ENCODE data around the gene RRH.
"Not testable (repeated sequence)": the region's sequence is repeated elsewhere in the genome, so short reads cannot be mapped to it uniquely, and the experiment has no call there.

The RRH gene, protein sequence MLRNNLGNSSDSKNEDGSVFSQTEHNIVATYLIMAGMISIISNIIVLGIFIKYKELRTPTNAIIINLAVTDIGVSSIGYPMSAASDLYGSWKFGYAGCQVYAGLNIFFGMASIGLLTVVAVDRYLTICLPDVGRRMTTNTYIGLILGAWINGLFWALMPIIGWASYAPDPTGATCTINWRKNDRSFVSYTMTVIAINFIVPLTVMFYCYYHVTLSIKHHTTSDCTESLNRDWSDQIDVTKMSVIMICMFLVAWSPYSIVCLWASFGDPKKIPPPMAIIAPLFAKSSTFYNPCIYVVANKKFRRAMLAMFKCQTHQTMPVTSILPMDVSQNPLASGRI

DNA sequence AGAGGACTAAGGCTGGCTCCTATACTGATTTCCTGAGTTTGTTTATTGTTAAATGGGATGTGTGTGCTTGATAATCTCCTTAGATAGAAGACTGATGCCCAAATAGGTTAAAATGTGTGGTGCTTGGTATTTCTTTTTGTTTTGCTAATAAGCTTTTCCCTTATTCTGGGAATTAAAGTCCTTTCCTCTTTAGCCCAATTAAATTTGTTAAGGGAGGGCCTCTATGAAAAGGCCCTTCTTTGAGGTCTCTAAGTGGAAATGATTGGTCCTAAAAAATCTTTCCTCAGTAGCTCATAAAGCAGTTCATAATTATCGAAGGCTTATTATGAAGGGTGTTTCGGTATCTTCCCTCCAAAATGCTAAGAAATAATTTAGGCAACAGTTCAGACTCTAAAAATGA is at the start of gene RRH:
Gene RRH (plus strand): TSS at position 301 of the 400 bp plus-strand sequence. CDS start 56 bp downstream, at position 357.
- no peak for DNase-seq

DNA sequence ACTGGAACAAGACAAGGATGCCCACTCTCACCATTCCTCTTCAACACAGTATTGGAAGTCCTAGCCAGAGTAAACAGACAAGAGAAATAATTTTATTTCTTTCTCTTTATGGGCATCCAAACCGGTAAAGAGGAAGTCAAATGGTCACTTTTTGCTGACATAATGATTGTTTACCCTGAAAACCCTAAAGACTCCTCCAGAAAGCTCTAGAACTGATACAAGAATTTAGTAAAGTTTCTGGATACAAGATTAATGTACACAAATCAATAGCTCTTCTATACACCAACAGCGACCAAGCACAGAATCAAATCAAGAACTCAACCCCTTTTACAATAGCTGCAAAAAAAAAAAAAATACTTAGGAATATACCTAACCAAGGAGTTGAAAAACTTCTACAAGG is 45.7 kb upstream of the RRH start:
- not testable (repeated sequence) for DNase-seq

DNA sequence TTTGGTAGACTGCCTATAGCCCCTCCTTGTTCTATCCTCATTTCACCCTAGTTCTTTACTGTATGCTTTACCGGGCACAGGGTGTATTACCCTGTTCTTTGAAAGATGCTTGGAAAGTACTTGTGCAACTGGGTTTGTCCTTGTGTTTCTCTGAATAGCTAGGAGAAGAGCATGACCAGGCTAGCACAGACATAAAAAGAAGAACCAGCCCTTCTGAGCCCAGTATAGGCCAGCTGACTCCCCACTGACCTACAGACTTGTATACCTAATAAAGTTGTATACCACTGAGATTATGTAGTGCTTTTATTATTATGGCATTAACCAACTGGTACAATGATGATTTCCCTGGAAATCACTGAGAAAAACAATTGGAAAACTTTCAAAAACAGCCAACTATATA is 40.9 kb upstream of the RRH start:
- DNase-seq: no peak

DNA sequence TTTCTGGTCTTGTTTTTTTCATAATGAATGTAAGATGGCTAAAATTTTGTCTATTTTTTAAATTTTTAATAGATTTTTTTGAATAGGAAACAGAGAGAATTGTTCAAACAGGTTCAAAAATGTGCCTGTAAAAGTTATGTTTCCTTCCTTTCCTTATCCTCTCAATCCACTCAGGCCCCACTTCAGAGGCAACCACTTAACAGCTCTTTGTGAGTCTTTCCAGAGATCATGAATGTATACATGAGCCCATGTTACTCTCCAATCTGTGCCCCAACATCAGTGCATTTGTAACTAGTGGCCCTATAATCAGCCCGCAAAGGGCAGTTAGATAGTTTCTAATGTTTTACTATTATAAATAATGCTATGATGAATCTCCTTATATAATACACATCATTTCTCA is 40.0 kb upstream of the RRH start:
- DNase-seq: no peak

DNA sequence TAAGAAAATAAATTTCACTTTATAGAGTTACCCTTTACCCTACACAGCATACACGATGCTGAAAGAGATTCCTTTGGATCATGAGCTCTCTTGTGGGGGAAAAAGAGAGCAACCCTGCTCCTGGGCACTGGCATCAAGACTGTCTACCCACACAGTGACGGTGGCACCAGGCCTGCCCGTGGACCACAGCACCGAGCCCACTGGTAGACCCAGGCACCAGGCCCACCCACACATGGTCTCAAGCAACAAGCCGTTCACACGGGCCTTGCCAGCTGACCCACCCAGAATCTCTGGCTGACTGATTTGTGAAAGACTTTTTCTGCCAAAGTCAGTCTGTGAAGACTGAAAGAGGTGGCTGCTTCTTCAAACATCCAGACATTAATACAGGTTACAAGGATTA is 32.7 kb upstream of the RRH start:
- no peak for DNase-seq

DNA sequence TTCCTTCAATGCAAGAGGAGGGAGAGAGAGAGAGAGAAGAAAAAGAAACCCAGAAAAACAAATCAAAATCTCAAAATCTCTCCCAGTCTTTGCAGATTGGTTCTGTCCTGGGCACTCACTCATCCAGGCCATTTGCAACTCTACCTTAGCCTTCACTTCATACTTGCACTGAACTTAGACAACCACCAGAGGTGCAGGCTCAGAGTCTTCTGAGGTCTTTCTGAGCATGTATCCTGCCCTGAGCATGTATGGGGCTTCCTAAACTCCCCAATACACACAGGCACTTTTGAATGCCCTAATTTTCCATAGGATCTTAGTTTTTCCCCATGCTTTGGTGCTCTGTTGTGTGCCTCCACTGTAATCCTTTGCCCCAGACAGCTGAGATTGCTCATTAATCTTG is 28.9 kb upstream of the RRH start:
- no peak for DNase-seq

DNA sequence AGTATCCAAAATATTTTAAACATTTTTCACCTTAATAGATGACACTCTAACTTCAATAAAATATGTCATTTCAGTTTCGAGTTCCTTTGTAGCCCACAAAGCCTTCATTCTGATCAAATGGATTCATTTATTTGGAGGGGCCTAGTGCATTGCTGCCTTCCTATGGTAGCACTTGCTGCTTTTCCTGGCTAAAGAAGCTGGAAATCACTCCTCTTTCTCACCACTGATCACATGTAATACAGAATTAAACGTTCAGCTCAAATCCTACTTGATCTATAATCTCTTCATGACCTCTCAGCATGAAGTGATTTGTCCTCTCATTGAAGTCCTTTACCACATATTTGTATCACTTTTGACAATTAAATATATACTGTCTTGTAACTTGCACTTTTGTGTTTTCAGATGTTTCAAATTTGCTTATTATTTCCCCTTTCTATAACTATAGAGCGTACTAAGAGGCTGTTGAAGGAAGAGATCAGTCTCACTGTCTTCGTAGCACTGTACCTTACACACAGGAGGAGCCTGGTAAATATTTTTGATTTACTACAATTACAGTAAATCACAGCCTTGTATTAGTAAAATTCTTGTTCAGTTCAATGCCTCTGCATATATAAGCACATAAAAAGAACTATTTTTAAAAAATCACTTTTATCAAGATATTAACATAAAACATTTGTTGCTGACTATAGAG is 26.5 kb upstream of the RRH start:
- no peak for DNase-seq

DNA sequence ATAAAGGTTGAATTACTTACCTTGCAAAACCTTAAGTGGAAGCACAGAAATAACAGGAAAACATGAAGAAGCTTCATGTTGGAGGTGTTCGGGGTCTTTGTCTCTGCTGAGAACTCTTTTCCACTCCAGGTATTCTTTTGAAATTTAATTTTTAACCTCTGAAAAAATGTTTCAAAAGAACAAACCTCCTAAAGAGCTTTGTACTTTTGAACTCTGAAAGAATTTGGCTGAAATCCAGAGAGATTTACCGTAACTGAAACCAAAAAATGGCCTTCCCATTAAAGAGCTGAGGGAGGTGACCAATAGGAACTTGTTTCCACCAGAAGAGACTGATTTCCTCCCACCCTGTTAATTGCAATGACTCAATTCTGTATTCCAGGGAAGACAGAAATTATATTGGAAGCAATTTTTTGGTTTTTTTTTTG is 25.9 kb upstream of the RRH start, which contains the start of gene CFI:
Gene CFI (minus strand): TSS at position 105 of the 425 bp plus-strand sequence. CDS start 28 bp downstream, at position 77.
- no peak for DNase-seq

DNA sequence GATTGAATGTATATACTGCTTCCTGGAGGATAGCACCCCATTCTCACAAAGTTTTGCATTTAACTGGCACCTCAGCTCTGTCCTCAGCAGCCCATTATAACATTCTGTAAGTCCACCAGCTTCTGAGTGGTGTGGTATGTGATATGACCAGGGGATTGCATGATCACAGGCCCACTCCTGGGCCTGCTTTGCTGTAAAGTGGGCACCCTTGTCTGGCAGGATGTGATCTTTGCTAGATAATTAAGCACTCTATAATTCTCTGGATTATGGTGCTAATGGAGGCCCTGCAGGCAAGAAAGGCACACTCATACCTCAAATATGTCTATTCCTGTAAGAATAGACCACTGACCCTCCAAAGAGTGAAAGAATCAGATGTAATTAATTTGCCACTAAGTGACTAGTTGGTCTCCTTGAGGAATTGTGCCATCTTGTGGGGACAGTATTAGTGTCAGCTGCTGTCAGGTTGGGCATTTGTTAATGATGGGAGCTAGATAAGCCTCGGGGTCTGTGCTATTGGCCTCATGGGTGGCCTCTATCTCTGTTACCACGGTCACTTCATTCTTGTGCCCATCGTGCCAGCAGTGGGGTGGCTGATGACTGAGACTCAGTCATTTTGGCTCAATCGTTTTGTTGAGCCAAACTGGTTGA is 23.7 kb upstream of the RRH start:
- DNase-seq: no peak

DNA sequence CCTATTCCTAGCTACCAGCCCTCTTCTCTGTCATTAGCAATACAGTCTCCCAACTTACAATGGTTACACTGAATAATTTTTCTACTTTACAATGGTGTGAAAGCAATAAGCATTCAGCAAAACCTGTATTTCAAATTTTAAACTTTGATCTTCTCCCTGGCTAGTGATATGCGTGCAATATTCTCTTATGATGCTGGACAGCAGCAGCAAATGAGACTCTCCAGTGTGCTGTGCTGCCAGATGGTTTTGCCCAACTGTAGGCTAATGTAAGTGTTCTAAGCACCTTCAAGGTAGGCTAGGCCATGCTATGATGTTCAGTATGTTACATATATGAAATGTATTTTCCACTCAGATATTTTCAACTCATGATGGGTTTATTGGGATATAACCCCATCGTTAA is 18.1 kb upstream of the RRH start:
- no peak for DNase-seq

DNA sequence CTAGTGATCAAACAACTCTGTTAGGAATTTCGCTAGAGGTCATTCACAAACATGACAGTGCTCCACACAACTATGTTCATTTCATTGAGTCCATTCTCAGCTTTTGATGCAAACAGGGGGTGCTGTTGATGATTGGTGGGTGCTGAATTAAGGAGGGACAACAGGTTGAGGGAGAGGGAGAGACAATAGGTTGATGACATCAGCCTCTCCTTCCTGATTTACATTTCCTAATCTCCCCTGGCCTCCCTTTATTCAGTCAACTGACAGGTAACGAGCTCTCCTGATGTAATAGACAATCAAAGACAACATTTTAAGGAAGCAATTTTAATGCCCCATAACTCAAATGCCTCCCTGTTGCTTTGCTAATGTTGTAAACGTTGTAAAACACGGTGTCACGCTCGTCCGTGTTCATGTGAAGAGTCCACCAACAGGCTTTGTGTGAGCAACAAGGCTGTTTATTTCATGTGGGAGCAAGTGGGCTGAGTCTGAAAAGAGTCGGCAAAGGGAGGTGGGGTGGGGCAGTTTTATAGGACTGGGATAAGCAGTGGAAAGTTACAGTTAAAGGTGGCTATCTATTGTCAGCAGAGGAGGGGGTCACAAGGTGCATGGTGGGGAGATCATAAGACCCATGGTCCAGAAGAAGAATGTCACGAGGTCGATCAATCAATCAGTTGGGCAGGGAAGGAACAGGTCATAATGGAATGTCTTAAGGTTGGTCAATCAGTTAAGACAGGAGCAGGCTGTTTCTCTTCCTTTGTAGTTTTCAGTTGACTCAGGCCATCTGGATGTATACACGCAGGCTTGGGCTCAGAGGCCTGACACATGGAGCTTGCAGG is 17.0 kb upstream of the RRH start:
- DNase-seq: no peak

DNA sequence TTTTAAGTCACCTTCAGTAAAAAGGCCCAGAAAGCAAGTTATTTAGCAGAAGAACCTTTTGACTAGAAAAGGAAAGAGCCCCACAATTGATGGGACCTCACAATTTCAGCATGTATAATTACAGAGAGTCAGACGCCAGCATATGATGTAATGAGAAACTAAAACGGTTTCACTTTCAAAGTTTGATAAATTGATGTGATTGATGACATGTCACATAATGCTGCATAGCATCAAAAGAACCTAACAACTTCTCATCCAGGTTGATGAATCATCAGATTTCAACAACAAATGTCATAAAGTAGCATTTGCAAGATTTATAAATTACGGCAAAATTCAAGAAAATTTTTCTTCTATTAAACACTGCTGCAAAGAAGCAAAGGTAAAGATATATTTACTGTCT is 16.1 kb upstream of the RRH start:
- DNase-seq: no peak

DNA sequence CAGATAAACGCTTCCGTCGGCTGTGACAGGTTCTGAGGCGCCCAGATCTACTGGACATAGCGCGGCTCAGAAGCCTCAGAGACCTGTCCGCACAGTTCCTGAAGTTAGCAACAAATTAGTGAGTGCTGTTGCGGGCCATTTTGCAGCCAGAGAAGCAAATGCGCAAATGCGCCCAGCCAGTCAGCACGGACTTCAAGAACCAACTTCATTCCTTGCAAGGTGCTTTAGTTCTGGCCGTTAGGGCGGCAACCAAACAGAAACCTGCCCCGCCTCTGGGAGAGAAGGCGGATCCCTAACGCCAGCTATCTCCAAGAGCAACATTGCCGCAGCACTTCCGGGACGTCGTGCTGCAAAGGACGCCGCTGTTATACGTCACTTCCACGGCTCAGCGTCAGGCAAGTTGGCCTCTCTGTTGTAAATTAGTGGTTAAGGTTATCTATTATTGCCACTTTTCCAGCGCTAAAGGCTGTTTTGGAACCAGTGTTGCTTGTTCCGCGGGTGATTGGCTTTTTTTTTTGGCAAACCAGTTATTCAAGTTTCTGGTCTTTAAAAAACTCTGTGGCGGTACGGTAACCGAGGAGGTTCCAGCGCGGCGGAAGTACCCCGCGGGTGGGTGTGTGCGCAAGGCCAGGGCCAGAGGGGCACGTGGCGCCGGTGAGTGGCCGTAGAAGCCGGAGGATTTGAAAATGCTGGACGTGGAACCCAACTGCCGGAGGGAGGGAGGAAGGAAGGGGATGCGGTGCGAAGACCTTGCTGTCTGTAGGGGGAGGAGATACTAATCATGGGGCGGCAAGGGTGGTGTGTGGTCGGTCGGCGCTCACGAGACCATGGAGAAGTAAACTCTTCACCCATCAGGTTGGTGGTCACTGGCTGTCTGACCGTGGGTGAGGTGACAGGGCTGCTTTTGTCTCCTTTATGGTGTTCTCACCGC is 12.4 kb upstream of the RRH start, which contains the start of gene GAR1:
Gene GAR1 (plus strand): TSS at position 612 of the 931 bp plus-strand sequence. CDS start 403 bp downstream, outside the sequence.
- peak; percentile 58 to 75 (median 60) for DNase-seq

DNA sequence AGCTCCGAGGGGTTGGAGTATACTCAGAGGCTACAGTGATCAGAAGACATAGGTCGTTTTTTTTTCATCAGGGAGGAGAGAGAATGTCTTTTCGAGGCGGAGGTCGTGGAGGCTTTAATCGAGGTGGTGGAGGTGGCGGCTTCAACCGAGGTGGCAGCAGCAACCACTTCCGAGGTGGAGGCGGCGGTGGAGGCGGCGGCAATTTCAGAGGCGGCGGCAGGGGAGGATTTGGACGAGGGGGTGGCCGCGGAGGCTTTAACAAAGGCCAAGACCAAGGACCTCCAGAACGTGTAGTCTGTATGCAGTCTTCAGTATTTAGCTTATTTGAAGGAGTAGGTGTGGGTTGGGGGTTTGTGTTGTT is 11.7 kb upstream of the RRH start:
- peak; percentile 4 to 23 (median 10) for DNase-seq

DNA sequence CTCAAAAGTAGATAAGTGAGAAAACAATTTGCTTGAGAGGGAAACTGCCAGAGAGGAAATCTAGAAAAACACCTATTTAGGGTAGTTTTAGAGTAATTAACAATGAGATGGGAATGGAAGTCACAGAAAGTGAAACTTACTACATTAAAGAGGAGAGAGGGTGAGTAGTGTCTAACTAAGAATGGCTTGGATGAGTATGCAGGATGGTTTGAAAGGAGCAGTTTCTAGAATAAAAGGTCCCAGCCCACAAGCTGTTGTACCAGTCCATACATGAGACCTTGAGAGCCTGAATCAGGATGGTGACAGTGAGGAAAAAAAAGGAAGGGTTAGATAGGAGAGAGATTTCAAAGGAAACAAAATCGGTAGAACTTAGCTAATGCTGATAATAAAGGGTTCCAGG is 10.9 kb upstream of the RRH start:
- DNase-seq: no peak

DNA sequence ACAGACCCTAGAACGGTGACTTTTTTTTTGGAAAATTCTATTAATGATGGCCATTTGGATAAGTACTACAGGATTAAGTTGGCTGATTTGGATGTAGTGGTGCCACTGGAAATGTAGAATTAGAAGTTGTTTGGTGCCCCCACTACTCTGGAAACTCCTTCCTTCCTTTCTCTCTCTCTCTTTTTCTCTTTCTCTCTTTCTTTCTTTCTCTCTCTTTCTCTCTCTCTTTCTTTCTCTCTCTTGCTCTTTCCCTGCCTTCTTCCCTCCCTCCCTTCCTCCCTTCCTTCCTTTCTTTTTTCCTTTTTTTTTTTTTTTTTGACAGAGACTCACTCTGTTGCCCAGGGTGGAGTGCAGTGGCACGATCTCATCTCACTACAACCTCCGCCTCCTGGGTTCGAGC is 9.5 kb upstream of the RRH start:
- no peak for DNase-seq

DNA sequence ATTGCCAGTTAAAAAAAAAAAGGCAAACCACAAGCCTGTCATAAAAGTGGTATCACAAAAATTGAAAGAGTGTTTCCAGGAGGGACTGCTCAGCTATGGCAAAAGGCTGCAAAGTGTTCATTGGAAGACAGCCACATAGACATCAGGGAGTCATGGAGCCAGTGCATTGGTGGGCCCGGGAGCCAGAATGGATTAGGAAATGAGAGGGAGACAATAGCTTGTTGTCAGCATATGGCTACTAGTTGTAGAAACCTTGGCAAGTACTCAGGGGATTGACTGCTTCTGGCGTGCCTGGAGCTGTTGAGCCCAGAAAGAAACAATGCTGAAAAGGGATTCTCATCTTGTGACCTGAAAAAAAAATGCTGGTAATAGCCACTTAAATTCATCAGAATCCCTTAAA is 7.2 kb upstream of the RRH start:
- DNase-seq: no peak

DNA sequence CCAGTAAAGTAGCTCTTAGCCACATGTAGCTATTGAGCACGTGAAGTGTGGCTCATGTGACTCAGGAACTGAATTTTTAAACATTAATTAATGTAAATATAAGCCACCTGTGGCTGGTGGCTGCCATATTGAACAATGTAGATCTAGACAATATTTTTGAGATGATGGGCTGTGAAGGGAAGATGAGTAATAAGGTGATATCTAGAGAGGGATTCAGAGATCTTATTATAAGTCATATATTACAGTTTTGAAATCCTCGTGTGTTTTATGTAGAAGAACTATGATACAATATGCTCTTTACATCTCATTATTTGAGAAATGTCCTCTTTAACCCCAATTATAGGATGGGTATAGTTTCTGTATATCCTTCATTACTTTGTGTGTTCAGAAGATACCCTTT is 6.6 kb upstream of the RRH start:
- no peak for DNase-seq

DNA sequence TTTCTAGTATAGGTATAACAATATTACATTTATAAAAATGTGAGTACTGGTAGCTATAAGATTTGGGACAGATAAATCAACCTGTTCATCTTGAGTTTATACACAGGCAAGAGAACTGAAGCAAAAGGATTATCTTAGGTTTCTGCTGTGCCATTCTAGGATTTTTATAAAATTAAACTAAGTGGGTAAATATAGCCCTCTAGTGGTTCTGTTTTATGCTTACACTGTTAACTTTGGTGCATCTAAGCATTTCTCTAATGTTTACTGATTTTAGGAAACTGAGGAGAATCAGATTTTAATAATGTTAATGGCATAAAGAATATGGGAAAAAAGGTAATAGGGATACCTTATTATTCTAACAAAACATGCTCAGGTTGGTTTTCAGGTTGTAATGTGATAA is 1.1 kb upstream of the RRH start:
- DNase-seq: no peak

DNA sequence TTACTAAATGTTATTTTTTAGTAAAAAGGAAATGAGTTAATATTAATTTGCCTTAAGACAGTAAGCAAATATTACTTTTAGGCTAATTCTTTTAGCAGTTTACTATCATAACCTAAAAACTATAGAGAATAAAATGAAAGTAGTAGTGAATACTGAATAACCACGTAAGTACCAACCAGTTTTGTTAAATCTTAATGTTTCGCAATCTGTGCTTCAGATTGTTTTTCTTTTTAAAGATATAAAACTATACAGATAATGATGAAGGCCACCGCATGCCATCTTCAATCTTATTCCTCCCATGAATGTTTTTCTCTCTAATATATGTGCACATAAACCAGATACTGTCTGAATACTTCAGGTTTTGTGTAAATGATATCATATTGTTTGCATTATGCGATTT is 6.0 kb downstream of the RRH start:
- no peak for DNase-seq

DNA sequence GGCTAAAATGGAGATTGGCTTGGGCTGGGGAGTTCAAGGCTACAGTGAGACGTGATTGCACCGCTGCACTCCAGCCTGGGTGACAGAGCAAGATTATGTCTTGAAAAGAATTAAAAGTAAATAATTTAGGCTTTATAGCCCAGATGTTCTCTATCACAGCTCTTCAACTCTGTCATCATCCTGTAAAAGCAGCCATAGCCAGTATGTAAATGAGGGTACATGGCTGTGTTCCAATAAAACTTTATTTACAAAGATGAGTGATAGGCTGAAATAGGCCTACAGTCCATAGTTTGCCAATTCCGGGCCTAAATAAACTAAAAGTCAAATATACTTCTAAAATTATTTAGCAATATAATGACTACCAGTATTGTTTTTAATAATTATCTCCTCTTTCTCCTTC is 9.2 kb downstream of the RRH start:
- no peak for DNase-seq
